D721Med (cell line): ENCODE results near the gene SEMA4G.

ENCODE experiments used
- DNase-seq: peaks from one replicate; pipeline ENCODE4 v3.0.0; 2011; ENCODE audit warnings: low spot score; ENCODE audit not compliant: insufficient read length
- FAIRE-seq: peaks from 2 replicates; lab custom pipeline; 2011; peaks lifted over from hg19 to GRCh38; lab: Jason Lieb, UNC
- CTCF ChIP-seq: IDR thresholded peaks from 2 replicates; pipeline ENCODE4 v1.5.1; 2012; ENCODE audit warnings: mild to moderate bottlenecking, control low read depth; ENCODE audit not compliant: insufficient read depth; ENCODE audit errors: missing control alignments

Gene SEMA4G

DNA sequence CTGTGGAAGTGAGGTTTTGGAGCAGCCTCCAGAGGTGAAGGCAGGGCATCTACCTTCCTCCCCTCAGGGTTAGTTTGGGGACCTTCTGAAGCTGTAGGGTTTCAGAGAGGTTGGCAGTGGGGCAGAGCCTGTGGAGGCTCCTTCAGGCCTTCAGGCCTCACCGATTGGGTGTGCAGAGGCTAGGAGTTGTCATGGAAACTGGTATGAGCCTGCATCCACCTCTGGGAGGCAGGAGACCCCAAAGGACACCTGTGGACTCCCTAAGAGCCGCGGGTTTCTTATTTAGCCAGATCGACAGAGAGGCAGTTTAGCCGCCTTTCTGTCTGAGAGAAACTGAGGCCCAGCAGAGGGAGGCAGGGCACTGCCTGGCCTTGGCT lies 32.3 kb downstream of the SEMA4G start:
- DNase-seq (no peak), FAIRE-seq (no peak)
- no peak for TF ChIP-seq CTCF

DNA sequence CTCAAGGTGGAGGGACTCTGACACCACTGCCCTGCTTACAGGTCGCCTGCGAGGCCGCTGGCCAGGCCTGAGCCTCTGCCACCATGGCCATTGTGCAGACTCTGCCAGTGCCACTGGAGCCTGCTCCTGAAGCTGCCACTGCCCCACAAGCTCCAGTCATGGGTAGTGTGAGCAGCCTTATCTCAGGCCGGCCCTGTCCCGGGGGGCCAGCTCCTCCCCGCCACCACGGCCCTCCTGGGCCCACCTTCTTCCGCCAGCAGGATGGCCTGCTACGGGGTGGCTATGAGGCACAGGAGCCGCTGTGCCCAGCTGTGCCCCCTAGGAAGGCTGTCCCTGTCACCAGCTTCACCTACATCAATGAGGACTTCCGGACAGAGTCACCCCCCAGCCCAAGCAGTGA lies 33.2 kb downstream of the SEMA4G start:
- no peak for DNase-seq
- TF ChIP-seq CTCF = no peak
- FAIRE-seq = no peak

DNA sequence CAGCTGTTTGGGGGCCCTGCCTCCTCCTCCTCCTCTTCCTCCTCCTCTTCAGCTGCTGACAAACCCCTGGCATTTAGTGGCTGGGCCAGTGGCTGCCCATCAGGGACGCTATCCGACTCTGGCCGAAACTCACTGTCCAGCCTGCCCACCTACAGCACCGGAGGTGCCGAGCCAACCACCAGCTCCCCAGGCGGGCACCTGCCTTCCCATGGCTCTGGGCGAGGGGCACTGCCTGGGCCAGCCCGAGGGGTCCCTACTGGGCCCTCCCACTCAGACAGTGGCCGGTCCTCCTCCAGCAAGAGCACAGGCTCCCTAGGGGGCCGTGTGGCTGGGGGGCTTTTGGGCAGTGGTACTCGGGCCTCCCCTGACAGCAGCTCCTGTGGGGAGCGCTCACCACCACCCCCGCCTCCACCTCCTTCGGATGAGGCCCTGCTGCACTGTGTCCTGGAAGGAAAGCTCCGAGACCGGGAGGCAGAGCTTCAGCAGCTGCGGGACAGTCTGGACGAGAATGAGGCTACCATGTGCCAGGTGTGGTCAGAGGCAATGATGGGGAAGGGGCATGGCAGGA lies 34.4 kb downstream of the SEMA4G start:
- TF ChIP-seq CTCF = no peak
- FAIRE-seq (no peak), DNase-seq (no peak)

GRCh38 chr10:101005361-101005760 lies 36.1 kb downstream of the SEMA4G start:
- DNase-seq = no peak

GRCh38 chr10:101005869-101006567 lies 36.7 kb downstream of the SEMA4G start:
- FAIRE-seq (no peak), DNase-seq (no peak)
- no peak for TF ChIP-seq CTCF

More at GRCh38 chr10:101005361-101005760, 36.1 kb downstream of the SEMA4G start:
- FAIRE-seq = no peak
- TF ChIP-seq CTCF = no peak

DNA sequence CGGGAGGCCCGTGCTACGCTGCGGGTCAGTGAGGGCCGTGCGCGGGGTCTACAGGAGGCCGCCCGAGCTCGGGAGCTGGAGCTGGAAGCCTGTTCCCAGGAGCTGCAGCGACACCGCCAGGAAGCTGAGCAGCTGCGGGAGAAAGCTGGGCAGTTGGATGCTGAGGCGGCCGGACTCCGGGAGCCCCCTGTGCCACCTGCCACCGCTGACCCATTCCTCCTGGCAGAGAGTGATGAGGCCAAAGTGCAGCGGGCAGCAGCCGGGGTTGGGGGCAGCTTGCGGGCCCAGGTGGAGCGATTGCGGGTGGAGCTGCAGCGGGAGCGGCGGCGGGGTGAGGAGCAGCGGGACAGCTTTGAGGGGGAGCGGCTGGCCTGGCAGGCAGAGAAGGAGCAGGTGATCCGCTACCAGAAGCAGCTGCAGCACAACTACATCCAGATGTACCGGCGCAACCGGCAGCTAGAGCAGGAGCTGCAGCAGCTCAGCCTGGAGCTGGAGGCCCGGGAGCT lies 37.3 kb downstream of the SEMA4G start:
- no peak for TF ChIP-seq CTCF
- FAIRE-seq (no peak), DNase-seq (no peak)
